Adipose tissue (tissue), 3 donors: Measurements from ENCODE around the gene IDE. TPM values are rescaled to one million over a fixed set of nuclear protein-coding genes. Genes with fewer than 3 reads are reported as not detected.
"Not testable (repeated sequence)": the region's sequence is repeated elsewhere in the genome, so short reads cannot be mapped to it uniquely, and the experiment has no call there.

Source experiments
- H3K27ac ChIP-seq: one replicate; pipeline ENCODE4 v1.5.1; 2013; ENCODE audit warnings: low read depth, low read length
- WGBS, 3 donors: extraction: QIAGEN DNeasy Blood & Tissue Kit; methylation state at CpG; one replicate each; pipeline ENCODE4 v1.1.7; 2013; 5-methylcytosine and 5-hydroxymethylcytosine counted together
- polyA plus RNA-seq, 3 donors: library from polyadenylated mRNA; stranded (reverse); fragments of 200-250 nt; gene quantifications; one replicate each; pipeline ENCODE4 v1.2.3, GENCODE V29; 2013
- donor health status: healthy with polysubstance abuse.
- donor health status: Bipolar disorder and iron deficiency.
- donor health status: healthy.

IDE gene
- polyA plus RNA-seq, 3 donors: 6.2 to 8.4 (median 6.4) TPM

GRCh38 chr10:92450896-92451295, 123.0 kb downstream of the IDE start:
- 79 to 90% (median 82%) methylated on average over 1 to 2 of the region's 2 CpGs for WGBS, 3 donors
- H3K27ac ChIP-seq: no peak overlapping the region

GRCh38 chr10:92440578-92440977, 133.3 kb downstream of the IDE start:
- 93 to 98% (median 97%) methylated on average over 5 of the region's 5 CpGs for WGBS, 3 donors
- H3K27ac ChIP-seq: no peak overlapping the region

GRCh38 chr10:92438220-92438619, 135.7 kb downstream of the IDE start:
- no peak overlapping the region for H3K27ac ChIP-seq
- 90 to 97% (median 94%) methylated on average over 6 of the region's 6 CpGs for WGBS, 3 donors

GRCh38 chr10:92436611-92437010, 137.3 kb downstream of the IDE start:
- no peak overlapping the region for H3K27ac ChIP-seq
- whole genome bisulfite sequencing, 3 donors: 79 to 90% (median 89%) methylated on average over 5 of the region's 5 CpGs

GRCh38 chr10:92436065-92436464, 137.8 kb downstream of the IDE start:
- WGBS, 3 donors: 85 to 86% (median 85%) methylated on average over 5 of the region's 5 CpGs
- H3K27ac ChIP-seq: not testable (repeated sequence)

GRCh38 chr10:92434385-92434784, 139.5 kb downstream of the IDE start:
- no peak overlapping the region for H3K27ac ChIP-seq
- WGBS, 3 donors: 94 to 95% (median 94%) methylated on average over 4 of the region's 4 CpGs

GRCh38 chr10:92432596-92432995, 141.3 kb downstream of the IDE start:
- WGBS, 3 donors: 31 to 36% (median 35%) methylated on average over 4 of the region's 4 CpGs

GRCh38 chr10:92430103-92430502, 143.8 kb downstream of the IDE start:
- H3K27ac ChIP-seq: no peak overlapping the region
- 75 to 96% (median 80%) methylated on average over 6 of the region's 6 CpGs for WGBS, 3 donors

More at GRCh38 chr10:92432596-92432995, 141.3 kb downstream of the IDE start:
- H3K27ac ChIP-seq: no peak overlapping the region

- no peak overlapping the region for H3K27ac ChIP-seq
Measured at GRCh38 chr10:92421550-92421949, 152.3 kb downstream of the IDE start.

GRCh38 chr10:92420546-92421275, 153.2 kb downstream of the IDE start:
- 11 to 15% (median 14%) methylated on average over 46 of the region's 46 CpGs for WGBS, 3 donors
- H3K27ac ChIP-seq: no peak overlapping the region

- WGBS, 3 donors: 30 to 51% (median 49%) methylated on average over 33 to 34 of the region's 34 CpGs
Measured at GRCh38 chr10:92419740-92420545, 153.9 kb downstream of the IDE start.

GRCh38 chr10:92418891-92419290, 155.0 kb downstream of the IDE start:
- no peak overlapping the region for H3K27ac ChIP-seq
- 90 to 92% (median 90%) methylated on average over 7 of the region's 7 CpGs for WGBS, 3 donors

More at GRCh38 chr10:92419740-92420545, 153.9 kb downstream of the IDE start:
- H3K27ac ChIP-seq: no peak overlapping the region

GRCh38 chr10:92418221-92418620, 155.7 kb downstream of the IDE start:
- H3K27ac ChIP-seq: no peak overlapping the region
- whole genome bisulfite sequencing, 3 donors: 80 to 90% (median 81%) methylated on average over 2 of the region's 2 CpGs

GRCh38 chr10:92413519-92413918, 160.4 kb downstream of the IDE start:
- WGBS, 3 donors: 64 to 77% (median 65%) methylated on average over 4 of the region's 4 CpGs
- no peak overlapping the region for H3K27ac ChIP-seq

GRCh38 chr10:92413011-92413410, 160.9 kb downstream of the IDE start:
- H3K27ac ChIP-seq: no peak overlapping the region
- whole genome bisulfite sequencing, 3 donors: 80 to 88% (median 85%) methylated on average over 9 of the region's 9 CpGs

GRCh38 chr10:92411406-92411805, 162.5 kb downstream of the IDE start:
- WGBS, 3 donors: 87 to 93% (median 93%) methylated on average over 8 of the region's 8 CpGs
- H3K27ac ChIP-seq: no peak overlapping the region

GRCh38 chr10:92410501-92410900, 163.4 kb downstream of the IDE start:
- 82 to 94% (median 92%) methylated on average over 2 of the region's 2 CpGs for WGBS, 3 donors
- no peak overlapping the region for H3K27ac ChIP-seq

- no peak overlapping the region for H3K27ac ChIP-seq
- WGBS, 3 donors: 94 to 98% (median 97%) methylated on average over 3 of the region's 3 CpGs
Measured at GRCh38 chr10:92408017-92408361, 165.9 kb downstream of the IDE start.

GRCh38 chr10:92407305-92408016, 166.4 kb downstream of the IDE start:
- 68 to 88% (median 70%) methylated on average over 9 of the region's 9 CpGs for WGBS, 3 donors
- no peak overlapping the region for H3K27ac ChIP-seq
